Endodermal cell (in vitro differentiated cells): ENCODE data around the gene PIEZO2. TPM values are rescaled to one million over a fixed set of nuclear protein-coding genes. Genes with fewer than 3 reads are reported as not detected.
A peak's percentile ranks its signal among the peaks of the same experiment; 100 is the strongest.

ENCODE experiments used
- DNase-seq: peaks from one replicate; pipeline ENCODE4 v3.0.0-alpha.2; 2017
- H3K27ac ChIP-seq: 2 replicates; pipeline ENCODE4 v1.5.1; 2013; ENCODE audit warnings: mild to moderate bottlenecking, low read depth, low read length, moderate library complexity
- H3K27me3 ChIP-seq: 2 replicates; pipeline ENCODE4 v1.6.1; 2013; ENCODE audit warnings: mild to moderate bottlenecking, low read length, moderate library complexity; ENCODE audit not compliant: insufficient read depth, control insufficient read depth, poor library complexity, severe bottlenecking
- H3K36me3 ChIP-seq: 2 replicates; pipeline ENCODE4 v1.7.0; 2013; ENCODE audit warnings: mild to moderate bottlenecking, low read length, moderate library complexity; ENCODE audit not compliant: control insufficient read depth, insufficient read depth
- H3K4me1 ChIP-seq: one replicate; pipeline ENCODE4 v1.7.0; 2013; ENCODE audit warnings: low read length; ENCODE audit not compliant: control insufficient read depth, insufficient read depth
- H3K4me3 ChIP-seq: 2 replicates; pipeline ENCODE4 v1.5.1; 2013; ENCODE audit warnings: mild to moderate bottlenecking, low read length, moderate library complexity
- H3K9ac ChIP-seq: 2 replicates; pipeline ENCODE4 v1.6.1; 2013; ENCODE audit warnings: mild to moderate bottlenecking, low read length, moderate library complexity; ENCODE audit not compliant: poor library complexity, severe bottlenecking; ENCODE audit errors: extremely low read depth
- H3K9me3 ChIP-seq: 2 replicates; pipeline ENCODE4 v1.6.1; 2013; ENCODE audit warnings: mild to moderate bottlenecking, low read length, moderate library complexity; ENCODE audit not compliant: control insufficient read depth
- H3K27ac Mint-ChIP-seq: 2 replicates; pipeline ENCODE4 v1.8.0; 2020; ENCODE audit warnings: mixed read lengths
- H3K27me3 Mint-ChIP-seq: 2 replicates; pipeline ENCODE4 v1.8.0; 2021; ENCODE audit warnings: mild to moderate bottlenecking, mixed read lengths; ENCODE audit not compliant: insufficient read depth
- H3K36me3 Mint-ChIP-seq: 2 replicates; pipeline ENCODE4 v1.8.0; 2020; ENCODE audit warnings: low read depth, mixed read lengths
- H3K4me1 Mint-ChIP-seq: 2 replicates; pipeline ENCODE4 v1.8.0; 2020; ENCODE audit warnings: mixed read lengths
- H3K4me3 Mint-ChIP-seq: 2 replicates; pipeline ENCODE4 v1.8.0; 2020; ENCODE audit warnings: mild to moderate bottlenecking, moderate library complexity, mixed read lengths
- H3K9me3 Mint-ChIP-seq: 2 replicates; pipeline ENCODE4 v1.8.0; 2020; ENCODE audit warnings: mild to moderate bottlenecking, mixed read lengths
- CTCF ChIP-seq: fragments of 200-600 bp; sonication (generic); conservative IDR thresholded peaks from 2 replicates; pipeline ENCODE4 v1.5.0; 2021; ENCODE audit warnings: antibody characterized with exemption, mild to moderate bottlenecking
- WGBS, 2 experiments: methylation state at CpG; one replicate each; pipeline versions ENCODE4 v1.1.5 to v1.1.7; 2013; ENCODE audit warnings: missing lambda C conversion rate in 2 of 2, mixed read lengths in 1 of 2; ENCODE audit not compliant: insufficient coverage in 1 of 2, insufficient read length in 1 of 2; 5-methylcytosine and 5-hydroxymethylcytosine counted together
- total RNA-seq, 2 donors: library from RNA; stranded (reverse); fragmentation: NEBNext Ultra II Directional in 1 of 2; extraction: Animal tissue kit (Norgen Biotek cat#: 25700) in 1 of 2; gene quantifications; 2 replicates in 1 of 2; 3 replicates in 1 of 2; pipeline ENCODE4 v1.2.1, GENCODE V29; 2021

Gene PIEZO2
- total RNA-seq, 2 donors from 2014 or later: 7.3 to 12.1 TPM

- H3K27me3 Mint-ChIP-seq: no peaks in the 10 kb centered on the region
- Histone ChIP-seq H3K27me3 (no peaks in the 10 kb centered on the region), H3K36me3 (no peaks in the 10 kb centered on the region), H3K27ac (no peak overlapping the region), H3K9me3 (peaks cover 46% of the 10 kb centered on the region), H3K4me1 (peaks cover 4% of the 10 kb centered on the region), H3K4me3 (peak overlapping the region; percentile 71), H3K9ac (no peak overlapping the region)
- peaks cover 20% of the 10 kb centered on the region for H3K4me1 Mint-ChIP-seq
- no peak overlapping the region for H3K27ac Mint-ChIP-seq
- no peak overlapping the region for H3K4me3 Mint-ChIP-seq
- DNase-seq: no peak
- TF ChIP-seq CTCF: no peak
- H3K9me3 Mint-ChIP-seq: peaks cover 50% of the 10 kb centered on the region
- H3K36me3 Mint-ChIP-seq: peaks cover 20% of the 10 kb centered on the region
Observed at GRCh38 chr18:10946058-10946457, 203.3 kb downstream of the PIEZO2 start.

- 76 to 77% methylated on average over 3 to 4 of the region's 4 CpGs for WGBS, 2 experiments
- peaks cover 47% of the 10 kb centered on the region for H3K9me3 Mint-ChIP-seq
- no peaks in the 10 kb centered on the region for H3K27me3 ChIP-seq
- H3K27me3 Mint-ChIP-seq: no peaks in the 10 kb centered on the region
- no peak overlapping the region for H3K9ac ChIP-seq
- H3K4me1 ChIP-seq: no peaks in the 10 kb centered on the region
- H3K36me3 Mint-ChIP-seq: peaks cover 19% of the 10 kb centered on the region
- peaks cover 38% of the 10 kb centered on the region for H3K9me3 ChIP-seq
- no peak for DNase-seq
- H3K4me3 ChIP-seq: no peak overlapping the region
- TF ChIP-seq CTCF: peak; percentile 50
- no peak overlapping the region for H3K4me3 Mint-ChIP-seq
- H3K27ac ChIP-seq: no peak overlapping the region
- H3K36me3 ChIP-seq: no peaks in the 10 kb centered on the region
- no peaks in the 10 kb centered on the region for H3K4me1 Mint-ChIP-seq
- no peak overlapping the region for H3K27ac Mint-ChIP-seq
Observed at GRCh38 chr18:10942998-10943397, 206.4 kb downstream of the PIEZO2 start.

GRCh38 chr18:10939822-10940221 lies 209.5 kb downstream of the PIEZO2 start:
- Mint-ChIP-seq H3K9me3 (peaks cover 20% of the 10 kb centered on the region), H3K27me3 (no peaks in the 10 kb centered on the region), H3K27ac (no peak overlapping the region), H3K4me1 (peaks cover 14% of the 10 kb centered on the region), H3K36me3 (peaks cover 9% of the 10 kb centered on the region), H3K4me3 (no peak overlapping the region)
- H3K4me3 ChIP-seq: no peak overlapping the region
- peaks cover 8% of the 10 kb centered on the region for H3K9me3 ChIP-seq
- TF ChIP-seq CTCF: no peak
- no peak overlapping the region for H3K27ac ChIP-seq
- H3K36me3 ChIP-seq: no peaks in the 10 kb centered on the region
- H3K27me3 ChIP-seq: no peaks in the 10 kb centered on the region
- 94 to 96% methylated on average over 3 to 4 of the region's 6 CpGs for WGBS, 2 experiments
- peaks cover 2% of the 10 kb centered on the region for H3K4me1 ChIP-seq
- no peak overlapping the region for H3K9ac ChIP-seq
- no peak for DNase-seq
